HepG2 (cell line): ENCODE results near the gene CHMP2B. TPM values are rescaled to one million over a fixed set of nuclear protein-coding genes. Genes with fewer than 3 reads are reported as not detected.

Experiments used
- CREM ChIP-seq, 2 experiments: sonication (generic) in 1 of 2; formaldehyde crosslinking in 1 of 2; IDR thresholded peaks; 2 replicates each; pipeline versions ENCODE4 v1.4.0 to v1.6.1; 2016 to 2020; ENCODE audit warnings: antibody characterized with exemption in 1 of 2, mild to moderate bottlenecking in 1 of 2, missing genetic modification reagents in 1 of 2
- GTF3A ChIP-seq: sonication (generic); formaldehyde crosslinking; conservative IDR thresholded peaks from 2 replicates; pipeline ENCODE4 v1.4.0; 2020; ENCODE audit warnings: mild to moderate bottlenecking, missing genetic modification reagents
- KLF15 ChIP-seq: sonication (generic); formaldehyde crosslinking; IDR thresholded peaks from 2 replicates; pipeline ENCODE4 v1.8.1; 2023; ENCODE audit warnings: borderline replicate concordance, mild to moderate bottlenecking, inconsistent platforms, missing genetic modification reagents, mixed read lengths
- MXD4 ChIP-seq: IDR thresholded peaks from 2 replicates; pipeline ENCODE4 v1.6.1; 2016; ENCODE audit warnings: mild to moderate bottlenecking, missing biosample characterization, missing genetic modification reagents
- NFRKB ChIP-seq: fragments of 450-650 bp; IDR thresholded peaks from 2 replicates; pipeline ENCODE4 v1.6.1; 2017
- PHF8 ChIP-seq: sonication (generic); formaldehyde crosslinking; IDR thresholded peaks from 2 replicates; pipeline ENCODE4 v1.5.0; 2020; ENCODE audit warnings: missing genetic modification reagents
- RBM39 ChIP-seq: fragments of 200-400 bp; formaldehyde crosslinking; IDR thresholded peaks from one replicate; pipeline ENCODE4 v1.6.1; 2018; ENCODE audit warnings: antibody characterized with exemption, mild to moderate bottlenecking, low read depth, low read length; ENCODE audit not compliant: poor library complexity, severe bottlenecking
- RXRA ChIP-seq: sonication (generic); formaldehyde crosslinking; IDR thresholded peaks from 2 replicates; pipeline ENCODE4 v1.5.1; 2020; ENCODE audit warnings: missing genetic modification reagents
- SIX4 ChIP-seq: sonication (generic); formaldehyde crosslinking; IDR thresholded peaks from 2 replicates; pipeline ENCODE4 v1.4.0; 2020; ENCODE audit warnings: missing genetic modification reagents
- SP1 ChIP-seq, 2 experiments: fragments of 450-650 bp in 1 of 2; sonication (generic) in 1 of 2; formaldehyde crosslinking in 1 of 2; IDR thresholded peaks; 2 replicates each; pipeline versions ENCODE4 v1.4.0 to v1.6.1; 2016 to 2020; ENCODE audit warnings: missing genetic modification reagents in 1 of 2
- ZNF124 ChIP-seq: sonication (generic); formaldehyde crosslinking; IDR thresholded peaks from 2 replicates; pipeline ENCODE4 v1.4.0; 2020; ENCODE audit warnings: missing genetic modification reagents
- ZNF180 ChIP-seq: sonication (generic); formaldehyde crosslinking; IDR thresholded peaks from 2 replicates; pipeline ENCODE4 v1.4.0; 2020; ENCODE audit warnings: low read depth, missing genetic modification reagents, borderline replicate concordance
- ZNF253 ChIP-seq: sonication (generic); formaldehyde crosslinking; IDR thresholded peaks from 2 replicates; pipeline ENCODE4 v1.8.0; 2022; ENCODE audit warnings: mild to moderate bottlenecking, missing genetic modification reagents, borderline replicate concordance
- polyA plus RNA-seq, 8 experiments: library from polyadenylated mRNA; depleted of rRNA in 3 of 8; stranded (reverse) in 7 of 8; unstranded in 1 of 8; fragments of >200 nt; fragmentation: Illumina TruSeq in 4 of 8; extraction: Trizol in 4 of 8; gene quantifications; 2 replicates each; pipeline versions ENCODE4 v1.2.1 to v1.2.3, GENCODE V29; 2011 to 2016; ENCODE audit warnings: low read depth in 4 of 8, missing spikeins in 1 of 8, mixed read lengths in 1 of 8; ENCODE audit not compliant: insufficient read depth in 1 of 8
- total RNA-seq, 5 experiments: library from RNA; depleted of rRNA; stranded (reverse); fragments of >200 nt; fragmentation: Illumina TruSeq; extraction: Trizol; gene quantifications; 2 replicates each; pipeline ENCODE4 v1.2.3, GENCODE V29; 2016; ENCODE audit warnings: low read depth in 1 of 5
- TF ChIP-seq, protein P1 (sequence below): sonication (generic); formaldehyde crosslinking; IDR thresholded peaks from 2 replicates; pipeline ENCODE4 v1.5.1; 2020; ENCODE audit warnings: mild to moderate bottlenecking, missing genetic modification reagents, moderate library complexity
- TF ChIP-seq, protein P2 (sequence below): sonication (generic); formaldehyde crosslinking; IDR thresholded peaks from 2 replicates; pipeline ENCODE4 v1.4.0; 2020; ENCODE audit warnings: mild to moderate bottlenecking, missing genetic modification reagents
- TF ChIP-seq, protein P3 (sequence below): sonication (generic); formaldehyde crosslinking; IDR thresholded peaks from 2 replicates; pipeline ENCODE4 v1.9.0; 2021; ENCODE audit warnings: missing genetic modification reagents, borderline replicate concordance

CHMP2B gene
- total and polyA plus RNA-seq, 2 of the 13 experiments (the other 11 are each of a cell fraction or from before 2014, with no cell fraction given), result 6.9 to 33.5 TPM

DNA sequence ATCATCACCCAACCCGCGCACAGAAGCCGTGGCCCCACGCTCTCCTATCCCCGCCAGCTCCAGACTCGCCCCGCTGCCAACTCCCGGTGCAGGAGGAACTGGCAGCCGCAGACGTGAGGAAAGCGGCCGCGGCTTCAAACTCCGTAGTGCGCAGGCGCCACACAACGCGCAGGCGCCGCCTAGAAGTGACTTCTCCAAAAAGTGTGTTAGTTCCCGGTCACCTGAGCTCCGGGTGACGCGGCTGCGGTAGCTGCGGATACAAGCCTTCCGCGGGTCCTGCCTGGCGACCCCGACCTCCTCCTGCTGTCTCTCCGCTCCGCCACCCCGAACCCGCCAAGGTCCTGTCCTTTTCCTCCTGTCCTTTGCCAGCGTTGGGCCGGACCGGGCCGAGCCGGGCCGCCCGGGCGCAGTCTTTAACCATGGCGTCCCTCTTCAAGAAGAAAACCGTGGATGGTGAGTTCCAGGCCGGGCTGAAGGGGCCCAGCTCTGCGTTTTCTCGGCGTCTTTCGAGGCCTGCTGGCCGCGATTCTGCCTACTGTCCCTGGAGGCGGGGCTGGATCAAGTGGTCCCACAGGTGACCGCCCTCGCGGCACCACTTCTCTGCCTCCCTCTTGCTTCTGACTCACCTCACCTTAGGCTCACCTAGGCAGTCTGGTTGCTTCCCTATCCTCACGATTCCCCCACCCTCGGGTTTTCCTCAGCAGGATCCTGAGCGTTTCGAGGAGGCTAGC, at the start of gene CHMP2B (continued):
- TF ChIP-seq ZNF253 (CRISPR knock-in tag), result no peak
- no peak for TF ChIP-seq NFRKB
- TF ChIP-seq, protein P1, sequence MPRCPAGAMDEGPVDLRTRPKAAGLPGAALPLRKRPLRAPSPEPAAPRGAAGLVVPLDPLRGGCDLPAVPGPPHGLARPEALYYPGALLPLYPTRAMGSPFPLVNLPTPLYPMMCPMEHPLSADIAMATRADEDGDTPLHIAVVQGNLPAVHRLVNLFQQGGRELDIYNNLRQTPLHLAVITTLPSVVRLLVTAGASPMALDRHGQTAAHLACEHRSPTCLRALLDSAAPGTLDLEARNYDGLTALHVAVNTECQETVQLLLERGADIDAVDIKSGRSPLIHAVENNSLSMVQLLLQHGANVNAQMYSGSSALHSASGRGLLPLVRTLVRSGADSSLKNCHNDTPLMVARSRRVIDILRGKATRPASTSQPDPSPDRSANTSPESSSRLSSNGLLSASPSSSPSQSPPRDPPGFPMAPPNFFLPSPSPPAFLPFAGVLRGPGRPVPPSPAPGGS (CRISPR knock-in tag), result peak; percentile 32; the same call in 1 of the 2 replicates
- TF ChIP-seq RBM39, result peak; percentile 39
- peak; percentile 65; the same call in 1 of the 2 replicates for TF ChIP-seq MXD4 (CRISPR knock-in tag)
- TF ChIP-seq, protein P2, sequence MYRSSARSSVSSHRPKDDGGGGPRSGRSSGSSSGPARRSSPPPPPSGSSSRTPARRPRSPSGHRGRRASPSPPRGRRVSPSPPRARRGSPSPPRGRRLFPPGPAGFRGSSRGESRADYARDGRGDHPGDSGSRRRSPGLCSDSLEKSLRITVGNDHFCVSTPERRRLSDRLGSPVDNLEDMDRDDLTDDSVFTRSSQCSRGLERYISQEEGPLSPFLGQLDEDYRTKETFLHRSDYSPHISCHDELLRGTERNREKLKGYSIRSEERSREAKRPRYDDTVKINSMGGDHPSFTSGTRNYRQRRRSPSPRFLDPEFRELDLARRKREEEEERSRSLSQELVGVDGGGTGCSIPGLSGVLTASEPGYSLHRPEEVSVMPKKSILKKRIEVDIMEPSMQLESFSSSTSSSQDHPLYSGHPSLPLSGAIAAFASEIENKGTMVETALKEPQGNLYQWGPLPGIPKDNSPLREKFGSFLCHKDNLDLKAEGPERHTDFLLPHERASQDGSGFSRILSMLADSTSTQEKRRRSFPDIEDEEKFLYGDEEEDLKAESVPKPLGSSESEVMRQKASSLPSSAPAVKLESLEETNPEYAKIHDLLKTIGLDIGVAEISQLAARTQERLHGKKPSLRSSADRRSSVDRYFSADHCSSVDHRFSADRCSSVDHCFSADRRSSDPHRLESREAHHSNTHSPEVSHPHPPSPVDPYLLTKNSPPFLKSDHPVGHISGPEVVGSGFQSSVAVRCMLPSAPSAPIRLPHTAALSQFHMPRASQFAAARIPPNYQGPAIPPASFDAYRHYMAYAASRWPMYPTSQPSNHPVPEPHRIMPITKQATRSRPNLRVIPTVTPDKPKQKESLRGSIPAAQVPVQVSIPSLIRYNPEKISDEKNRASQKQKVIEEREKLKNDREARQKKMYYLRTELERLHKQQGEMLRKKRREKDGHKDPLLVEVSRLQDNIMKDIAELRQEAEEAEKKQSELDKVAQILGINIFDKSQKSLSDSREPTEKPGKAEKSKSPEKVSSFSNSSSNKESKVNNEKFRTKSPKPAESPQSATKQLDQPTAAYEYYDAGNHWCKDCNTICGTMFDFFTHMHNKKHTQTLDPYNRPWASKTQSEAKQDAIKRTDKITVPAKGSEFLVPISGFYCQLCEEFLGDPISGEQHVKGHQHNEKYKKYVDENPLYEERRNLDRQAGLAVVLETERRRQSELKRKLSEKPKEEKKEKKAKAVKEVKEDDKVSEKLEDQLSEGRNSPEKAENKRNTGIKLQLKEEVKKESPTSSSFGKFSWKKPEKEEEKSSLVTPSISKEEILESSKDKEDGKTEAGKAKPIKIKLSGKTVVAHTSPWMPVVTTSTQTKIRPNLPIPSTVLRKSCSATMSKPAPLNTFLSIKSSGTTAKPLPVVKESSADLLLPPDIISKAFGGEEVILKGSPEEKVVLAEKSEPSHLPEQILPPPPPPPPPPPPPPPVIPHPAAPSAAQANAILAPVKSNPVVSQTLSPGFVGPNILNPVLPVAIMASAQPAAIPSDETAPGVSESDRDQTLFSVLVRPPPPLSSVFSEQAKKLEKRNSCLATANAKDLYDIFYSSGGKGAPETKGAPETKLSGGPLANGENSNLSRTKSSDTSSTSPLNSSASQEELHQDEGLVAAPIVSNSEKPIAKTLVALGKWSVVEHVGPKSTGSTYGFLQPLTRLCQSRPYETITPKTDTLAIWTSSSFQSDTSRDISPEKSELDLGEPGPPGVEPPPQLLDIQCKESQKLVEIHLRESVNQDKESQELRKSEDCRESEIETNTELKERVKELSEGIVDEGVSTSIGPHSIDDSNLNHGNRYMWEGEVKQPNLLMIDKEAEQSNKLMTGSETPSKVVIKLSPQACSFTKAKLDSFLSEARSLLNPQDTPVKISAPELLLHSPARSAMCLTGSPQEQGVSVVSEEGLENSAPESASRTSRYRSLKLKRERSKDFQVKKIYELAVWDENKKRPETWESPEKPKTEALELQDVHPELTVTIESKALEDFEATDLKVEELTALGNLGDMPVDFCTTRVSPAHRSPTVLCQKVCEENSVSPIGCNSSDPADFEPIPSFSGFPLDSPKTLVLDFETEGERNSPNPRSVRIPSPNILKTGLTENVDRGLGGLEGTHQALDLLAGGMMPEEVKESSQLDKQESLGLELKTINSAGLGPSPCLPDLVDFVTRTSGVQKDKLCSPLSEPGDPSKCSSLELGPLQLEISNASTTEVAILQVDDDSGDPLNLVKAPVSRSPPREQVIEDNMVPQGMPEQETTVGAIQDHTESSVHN, result no peak; the same call in 1 of the 2 replicates
- TF ChIP-seq, protein P3, sequence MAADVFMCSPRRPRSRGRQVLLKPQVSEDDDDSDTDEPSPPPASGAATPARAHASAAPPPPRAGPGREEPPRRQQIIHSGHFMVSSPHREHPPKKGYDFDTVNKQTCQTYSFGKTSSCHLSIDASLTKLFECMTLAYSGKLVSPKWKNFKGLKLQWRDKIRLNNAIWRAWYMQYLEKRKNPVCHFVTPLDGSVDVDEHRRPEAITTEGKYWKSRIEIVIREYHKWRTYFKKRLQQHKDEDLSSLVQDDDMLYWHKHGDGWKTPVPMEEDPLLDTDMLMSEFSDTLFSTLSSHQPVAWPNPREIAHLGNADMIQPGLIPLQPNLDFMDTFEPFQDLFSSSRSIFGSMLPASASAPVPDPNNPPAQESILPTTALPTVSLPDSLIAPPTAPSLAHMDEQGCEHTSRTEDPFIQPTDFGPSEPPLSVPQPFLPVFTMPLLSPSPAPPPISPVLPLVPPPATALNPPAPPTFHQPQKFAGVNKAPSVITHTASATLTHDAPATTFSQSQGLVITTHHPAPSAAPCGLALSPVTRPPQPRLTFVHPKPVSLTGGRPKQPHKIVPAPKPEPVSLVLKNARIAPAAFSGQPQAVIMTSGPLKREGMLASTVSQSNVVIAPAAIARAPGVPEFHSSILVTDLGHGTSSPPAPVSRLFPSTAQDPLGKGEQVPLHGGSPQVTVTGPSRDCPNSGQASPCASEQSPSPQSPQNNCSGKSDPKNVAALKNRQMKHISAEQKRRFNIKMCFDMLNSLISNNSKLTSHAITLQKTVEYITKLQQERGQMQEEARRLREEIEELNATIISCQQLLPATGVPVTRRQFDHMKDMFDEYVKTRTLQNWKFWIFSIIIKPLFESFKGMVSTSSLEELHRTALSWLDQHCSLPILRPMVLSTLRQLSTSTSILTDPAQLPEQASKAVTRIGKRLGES (CRISPR knock-in tag), result no peak
- TF ChIP-seq RXRA, result peak; percentile 47
- TF ChIP-seq KLF15 (CRISPR knock-in tag), result 0 out of 2 replicates have a peak, but pooled peaks have one; percentile 27
- TF ChIP-seq GTF3A (CRISPR knock-in tag), result no peak
- TF ChIP-seq ZNF124 (CRISPR knock-in tag), result no peak
- TF ChIP-seq ZNF180, result no peak
- TF ChIP-seq PHF8 (CRISPR knock-in tag), result peak; percentile 93
- TF ChIP-seq CREM (IDR thresholded peaks at IDR 0.05), result peak; percentile 40; the same call in 1 of the 2 replicates
- no peak for TF ChIP-seq CREM (CRISPR knock-in tag; IDR thresholded peaks at IDR 0.05)
- no peak for TF ChIP-seq SP1 (IDR thresholded peaks at IDR 0.05)
- TF ChIP-seq SP1 (CRISPR knock-in tag; IDR thresholded peaks at IDR 0.05), result no peak
- TF ChIP-seq SIX4 (CRISPR knock-in tag), result peak; percentile 29; the same call in 1 of the 2 replicates
